ENCODE measurements around the gene PFDN2.

GRCh38 chr1:161162806-161163205 lies 45.0 kb upstream of the PFDN2 start:
- TF ChIP-seq POLR2AphosphoS5 (IDR thresholded peaks at IDR 0.05; ENCODE audit: insufficient read depth, low read depth, low read length) = no peak
- TF ChIP-seq CTCF (IDR thresholded peaks at IDR 0.05; ENCODE audit: extremely low read depth in 1 of 2, insufficient read depth in 1 of 2, low read depth in 1 of 2, low read length in 2 of 2) = no peak
- TF ChIP-seq MAX (IDR thresholded peaks at IDR 0.05; ENCODE audit: insufficient read depth, insufficient read length) = no peak
- no peak for TF ChIP-seq EZH2 (IDR thresholded peaks at IDR 0.05; ENCODE audit: borderline replicate concordance, low read depth, low read length, severe bottlenecking)
